ENCODE data around the gene TTC28.

GRCh38 chr22:28095316-28096095, 584.1 kb downstream of the TTC28 start:
- TF ChIP-seq CTCF (IDR thresholded peaks at IDR 0.05): no peak
- no peak for TF ChIP-seq EZH2 (IDR thresholded peaks at IDR 0.05)
